Measurements from ENCODE around the gene AHDC1. TPM values are rescaled to one million over a fixed set of nuclear protein-coding genes. Genes with fewer than 3 reads are reported as not detected.
"Not testable (repeated sequence)": the region's sequence is repeated elsewhere in the genome, so short reads cannot be mapped to it uniquely, and the experiment has no call there.

Gene AHDC1
- total RNA-seq, 1 donor from 2014 or later, result 15.4 TPM

DNA sequence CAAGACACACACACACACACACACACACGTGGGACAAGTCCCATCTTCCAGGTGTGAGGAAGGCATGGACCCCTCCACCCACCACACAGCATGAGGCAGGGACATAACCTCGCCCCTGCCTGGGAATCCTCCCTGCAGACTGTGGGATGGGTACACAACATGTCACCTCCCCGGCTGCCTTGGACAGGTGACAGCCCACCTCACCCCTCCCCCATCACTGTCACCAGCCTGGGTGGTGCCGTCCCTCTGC is 40.7 kb downstream of the AHDC1 start:
- no peak for DNase-seq (ENCODE audit: low read depth)

DNA sequence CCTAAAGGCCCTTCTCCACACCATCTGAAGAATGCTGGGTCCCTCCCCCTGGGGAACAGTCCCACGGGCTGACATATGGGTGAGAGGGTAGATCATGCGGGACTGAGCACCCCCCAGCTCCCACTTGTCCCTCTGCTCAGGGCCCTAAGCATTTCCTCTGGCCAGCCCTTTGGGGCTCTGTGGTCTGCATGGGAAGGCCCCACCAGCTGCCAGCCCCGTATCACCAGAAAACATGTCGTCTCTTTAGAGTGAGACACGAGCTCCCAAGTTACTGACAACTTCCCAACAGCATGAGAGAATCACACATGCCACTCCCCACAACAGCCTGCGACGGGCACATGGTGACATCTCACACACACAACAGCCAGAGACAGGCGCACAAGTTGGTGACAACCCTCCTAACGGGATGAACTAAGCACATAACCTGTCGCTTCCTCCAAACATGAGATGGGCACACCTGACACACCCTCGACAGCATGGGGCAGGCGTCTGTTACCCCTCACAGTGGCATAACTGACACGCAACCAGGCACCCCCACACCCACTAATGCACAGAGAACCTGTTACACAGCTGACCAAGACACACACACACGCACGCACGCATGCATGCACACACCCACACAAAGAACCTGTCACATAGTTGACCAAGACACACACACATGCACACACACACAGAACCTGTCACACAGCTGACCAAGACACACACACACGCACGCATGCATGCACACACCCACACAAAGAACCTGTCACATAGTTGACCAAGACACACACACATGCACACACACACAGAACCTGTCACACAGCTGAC is 41.2 kb downstream of the AHDC1 start:
- DNase-seq (ENCODE audit: low read depth), result no peak

DNA sequence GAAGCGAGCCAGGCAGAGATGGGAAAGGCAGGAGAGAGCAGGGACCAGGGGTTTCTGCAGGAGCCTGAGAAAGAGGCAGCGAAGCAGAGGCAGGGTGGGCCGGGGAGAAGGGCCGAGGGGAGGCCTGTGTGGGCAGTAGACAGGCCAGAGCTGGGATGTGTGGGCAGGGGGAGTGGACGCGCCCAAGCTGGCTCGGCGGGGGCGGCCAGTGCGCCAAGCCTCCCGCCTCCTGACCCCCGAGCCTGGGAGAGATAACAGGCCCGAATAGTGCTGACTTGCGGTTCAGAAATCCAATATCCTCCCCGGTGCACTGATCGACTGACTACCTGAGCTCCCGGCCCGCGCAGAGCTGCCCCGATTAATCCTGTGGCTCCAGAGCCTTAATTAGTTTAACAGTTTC is 41.9 kb downstream of the AHDC1 start:
- DNase-seq (ENCODE audit: low read depth), result no peak

DNA sequence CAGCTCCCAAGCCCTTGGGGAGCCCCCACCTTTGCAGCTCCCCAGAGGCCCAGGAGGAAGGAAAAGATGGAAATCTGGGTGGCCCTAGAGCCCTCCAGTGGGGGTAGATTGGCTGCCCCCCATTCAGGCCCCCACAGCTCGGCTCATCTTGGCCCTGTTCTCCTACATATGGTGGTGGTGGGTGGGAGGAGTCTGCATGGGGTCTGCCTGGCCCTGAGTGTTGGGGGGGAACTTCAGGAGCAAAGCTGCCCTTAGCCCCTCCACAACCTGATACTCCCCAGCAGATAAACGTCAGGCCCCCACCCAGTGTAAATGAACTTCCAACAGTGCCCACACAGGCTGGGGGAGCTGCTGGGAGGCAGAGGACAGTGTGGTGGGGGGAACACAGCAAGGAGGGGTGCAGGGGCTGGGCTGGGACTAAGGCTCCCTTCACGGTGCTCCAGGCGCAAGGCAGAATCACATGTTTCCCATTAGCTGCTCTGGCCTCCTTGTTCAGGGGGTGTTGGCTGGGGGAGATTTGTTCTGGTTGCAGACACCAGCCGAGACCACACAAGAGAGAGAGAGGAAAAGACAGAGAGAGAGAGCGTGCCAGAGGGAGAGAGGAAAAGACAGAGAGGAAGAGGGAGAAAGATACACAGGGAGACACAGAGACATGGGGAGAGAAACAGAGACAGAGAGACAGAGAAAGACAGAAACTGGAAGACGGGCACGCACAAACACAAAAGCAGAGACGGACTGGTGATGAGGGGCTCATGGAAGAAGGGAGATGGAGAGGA is 42.6 kb downstream of the AHDC1 start:
- no peak for DNase-seq (ENCODE audit: low read depth)

DNA sequence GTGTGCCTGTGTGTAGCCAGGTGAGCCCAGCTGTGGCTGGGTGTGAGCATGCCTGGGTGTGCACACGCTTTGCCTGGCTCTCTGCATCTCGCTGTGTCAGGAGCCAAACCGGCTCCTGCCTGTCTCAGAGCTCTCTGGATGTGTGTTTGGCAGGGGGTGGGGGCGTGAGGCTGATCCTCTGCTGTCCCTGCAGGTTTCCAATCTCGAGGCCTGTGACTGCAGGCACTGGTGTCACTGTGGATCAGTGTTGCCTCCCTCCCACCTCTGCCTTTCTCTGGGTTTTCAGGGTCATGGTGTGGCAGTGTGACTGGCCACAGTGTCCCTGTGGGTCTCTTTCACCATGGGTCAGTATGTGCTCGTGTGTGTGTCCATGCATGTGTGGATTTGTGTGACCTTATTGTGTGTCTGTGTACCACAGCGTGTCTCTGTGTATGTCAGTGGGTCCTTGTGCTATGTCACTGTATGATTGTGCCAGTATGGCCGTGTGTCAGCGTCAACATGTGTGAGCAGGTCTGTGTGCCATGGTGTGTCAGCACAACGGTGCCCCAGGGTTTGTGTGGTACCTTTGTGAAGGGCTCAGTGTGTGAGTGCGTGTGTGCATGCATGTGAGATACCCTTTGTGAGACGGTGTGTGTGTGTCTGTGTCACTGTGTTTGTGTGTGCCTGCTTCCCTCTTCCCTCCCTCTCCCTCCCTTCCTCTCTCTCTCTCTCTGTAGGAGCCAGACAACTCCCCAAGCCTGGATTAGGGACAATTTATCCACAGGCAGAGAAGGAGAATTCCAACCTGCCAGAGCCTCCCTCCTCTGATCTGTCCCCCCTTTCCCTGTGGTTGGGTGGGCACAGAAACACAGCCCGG is 43.4 kb downstream of the AHDC1 start:
- no peak for DNase-seq (ENCODE audit: low read depth)

DNA sequence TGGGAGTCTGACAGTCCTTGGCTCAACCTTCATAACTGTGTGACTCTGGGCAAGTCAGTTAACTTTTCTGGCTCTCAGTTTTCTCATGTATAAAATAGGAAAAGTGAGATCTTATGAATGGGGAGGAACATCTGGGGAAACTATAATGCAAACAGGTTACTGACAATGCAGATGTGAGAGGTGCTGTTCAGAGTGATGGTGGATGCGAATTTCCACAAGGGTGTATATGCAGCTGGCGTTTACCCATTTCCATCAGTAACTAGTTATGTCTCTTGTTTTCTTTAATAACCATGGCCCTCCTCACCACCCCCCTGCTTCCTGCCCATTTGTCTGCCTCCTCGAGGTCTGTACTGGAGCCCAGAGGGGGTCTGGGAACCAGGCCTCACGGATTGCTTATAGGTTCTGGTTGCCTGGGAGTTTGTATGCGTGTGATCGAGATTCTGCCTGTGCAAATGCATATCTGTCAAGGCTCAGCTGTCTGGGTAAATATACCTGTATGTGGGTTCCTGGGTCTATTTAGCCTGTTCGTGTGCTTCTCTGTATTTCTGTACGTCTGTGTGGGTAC is 44.4 kb downstream of the AHDC1 start:
- DNase-seq (ENCODE audit: low read depth), result no peak

DNA sequence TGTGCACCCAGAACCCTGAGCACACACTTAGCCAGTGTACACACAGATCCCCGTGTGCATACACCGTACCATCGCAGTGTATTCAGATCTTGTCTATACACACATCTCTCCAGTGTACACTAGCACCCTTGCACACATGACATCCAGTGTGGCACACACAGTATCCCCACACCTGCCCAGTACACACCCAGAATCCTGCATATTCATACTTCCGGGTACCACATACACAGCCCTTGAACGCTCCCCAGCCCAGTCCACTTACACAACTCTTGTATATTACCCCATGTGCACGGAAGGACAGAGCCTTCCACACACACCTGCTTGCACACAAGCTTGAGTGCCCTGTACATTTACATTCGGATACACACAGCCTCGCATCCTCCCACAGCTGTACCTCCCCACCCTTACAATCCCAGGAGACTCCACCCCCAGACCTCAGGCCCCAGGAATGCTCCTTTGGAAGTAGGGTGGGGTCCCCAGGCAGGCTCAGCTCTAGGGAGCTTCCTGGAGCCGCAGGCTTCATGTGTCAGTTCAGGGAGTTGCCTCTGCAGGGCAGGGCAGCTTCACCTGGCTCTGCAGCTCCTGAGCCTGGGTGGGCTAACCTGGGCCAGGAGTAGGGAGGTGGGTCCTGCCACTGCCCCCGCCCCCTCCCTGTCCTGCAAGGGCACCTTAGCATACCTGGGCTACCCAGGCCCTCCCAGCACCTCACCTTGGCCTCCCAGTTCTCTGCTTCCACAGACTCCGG is 46.2 kb downstream of the AHDC1 start:
- DNase-seq (ENCODE audit: low read depth), result no peak

DNA sequence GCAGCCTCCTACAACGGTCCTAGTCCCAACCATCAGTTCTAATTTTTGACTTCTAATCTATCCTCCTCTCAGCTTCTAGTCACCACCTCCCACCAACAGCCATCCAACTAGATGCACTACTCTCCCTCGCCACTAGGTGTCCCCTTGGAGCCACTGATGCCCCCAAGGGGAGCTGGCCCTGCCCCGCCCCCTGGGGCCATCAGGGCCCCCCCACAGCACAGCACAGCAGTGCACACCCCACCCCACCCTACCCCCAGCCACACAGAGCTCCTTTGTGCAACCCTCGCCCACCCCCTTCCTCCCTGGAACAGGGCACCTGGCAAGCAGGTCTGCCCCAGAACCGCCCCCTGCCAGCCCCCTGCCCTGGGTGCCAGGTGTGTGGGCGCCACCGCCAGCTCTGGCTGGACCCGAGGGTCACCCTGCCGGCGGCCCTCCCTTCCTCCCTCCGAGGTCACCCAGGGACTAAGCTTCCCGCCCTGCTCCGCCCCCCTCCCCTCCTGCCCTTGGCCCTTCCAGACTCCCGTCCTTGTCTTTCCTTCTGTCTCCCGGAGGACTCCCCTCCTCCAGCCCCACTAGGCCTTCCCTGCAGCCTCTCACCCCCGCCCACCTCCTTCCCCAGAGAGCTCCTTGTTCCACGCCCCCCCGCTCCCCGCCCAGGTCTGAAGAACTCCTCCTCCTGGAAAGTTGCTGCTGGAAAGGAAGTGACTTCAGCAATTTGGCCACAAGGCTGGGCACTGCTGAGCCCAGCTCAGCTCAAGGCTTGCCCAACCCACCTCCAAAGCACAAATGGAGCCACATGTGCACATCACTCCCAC is 47.0 kb downstream of the AHDC1 start:
- peak; percentile 91 for DNase-seq (ENCODE audit: low read depth)

DNA sequence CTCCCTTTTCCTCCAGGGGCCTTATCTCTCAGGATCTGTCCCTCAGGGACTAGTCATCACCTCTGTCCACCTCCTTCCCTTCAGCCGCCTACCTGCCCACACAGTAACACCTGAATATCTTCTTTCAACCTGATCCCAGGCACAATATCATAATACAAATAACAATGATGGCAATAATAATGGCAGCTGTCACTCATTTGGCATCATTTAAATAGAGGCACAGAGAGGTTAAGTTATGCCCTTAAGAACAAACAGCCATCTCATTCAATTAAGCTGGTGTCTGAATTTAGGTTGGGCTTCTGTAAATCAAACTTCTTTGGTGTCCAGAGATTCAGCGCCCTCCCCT is 47.5 kb downstream of the AHDC1 start:
- DNase-seq (ENCODE audit: low read depth), result no peak

DNA sequence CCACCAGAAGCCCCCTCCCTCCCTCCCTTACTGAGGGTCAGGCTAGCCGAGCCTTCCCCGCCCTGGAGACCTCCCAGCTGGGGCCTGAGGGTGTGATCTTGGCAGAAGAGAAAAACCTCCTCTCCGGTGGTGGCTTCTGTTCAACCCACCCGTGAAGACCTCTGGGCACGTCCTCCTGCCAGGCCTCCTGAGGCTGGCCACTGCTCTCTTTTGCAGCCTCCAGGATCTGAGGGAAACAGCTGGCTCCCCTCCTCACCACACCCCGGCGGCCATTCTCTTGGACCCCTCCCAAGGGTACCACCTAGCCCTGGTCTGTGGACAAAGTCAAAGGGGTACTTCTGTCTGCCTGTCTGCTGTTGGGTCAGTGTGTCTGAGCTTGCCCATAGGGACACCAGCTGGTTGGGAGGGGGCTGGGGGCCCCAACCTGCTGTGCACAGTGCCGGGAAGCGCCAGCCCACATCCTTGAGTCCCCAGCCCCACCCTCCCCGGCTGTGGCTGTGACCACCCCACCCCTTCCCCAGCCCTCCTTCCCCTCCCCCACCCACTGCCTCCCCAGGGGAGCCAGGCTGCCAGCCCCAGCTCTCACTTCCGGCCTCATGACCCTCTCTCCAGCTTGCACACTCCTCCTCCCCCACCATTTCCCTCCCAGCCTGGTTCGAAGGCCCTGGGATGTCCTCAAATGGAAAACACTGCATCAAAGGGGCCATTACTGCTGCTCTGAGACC is 48.1 kb downstream of the AHDC1 start:
- DNase-seq (ENCODE audit: low read depth), result no peak

DNA sequence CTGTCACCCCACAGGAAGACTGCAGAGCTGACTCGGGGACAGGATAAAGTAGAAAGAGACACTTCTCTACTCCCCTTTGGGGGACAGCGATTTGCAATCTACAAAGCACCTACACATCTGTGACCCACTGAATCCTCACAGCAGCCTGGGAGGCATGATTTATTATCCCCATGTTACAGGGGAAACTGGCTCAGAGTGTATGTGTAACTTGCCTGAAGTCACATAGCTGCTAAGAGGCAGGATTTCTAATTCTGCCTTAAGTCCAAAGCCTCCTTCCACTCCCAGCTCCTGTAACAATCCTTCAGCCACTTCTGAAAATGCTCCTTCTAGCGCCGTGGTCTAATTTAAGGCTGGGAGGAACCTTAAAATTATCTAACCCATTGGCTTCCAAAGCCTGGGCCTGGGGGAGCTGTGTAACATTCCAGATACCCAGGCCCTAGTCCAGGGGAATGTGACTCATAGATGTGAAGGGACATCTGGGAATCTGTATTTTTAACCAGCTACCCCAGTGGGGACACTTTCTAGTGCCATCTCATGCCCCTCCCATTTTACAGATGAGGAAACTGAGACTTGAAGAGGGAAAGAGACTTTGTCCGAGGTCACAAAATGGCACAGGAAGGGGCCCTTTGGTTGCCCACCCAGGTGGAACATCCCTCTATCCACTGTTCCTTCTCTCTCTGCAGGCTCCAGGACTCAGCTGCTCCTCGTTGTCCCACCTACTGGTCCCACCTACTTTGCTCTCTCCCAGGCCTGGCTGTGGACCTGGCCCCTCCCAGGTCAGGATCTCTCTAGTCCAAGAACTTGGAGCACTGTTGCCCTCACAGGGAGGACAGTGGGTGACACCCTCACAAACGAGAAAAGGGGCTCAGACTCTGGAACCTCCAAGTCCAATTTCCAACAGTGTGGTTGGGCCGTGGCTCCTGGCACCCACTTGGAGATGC is 48.9 kb downstream of the AHDC1 start:
- no peak for DNase-seq (ENCODE audit: low read depth)

DNA sequence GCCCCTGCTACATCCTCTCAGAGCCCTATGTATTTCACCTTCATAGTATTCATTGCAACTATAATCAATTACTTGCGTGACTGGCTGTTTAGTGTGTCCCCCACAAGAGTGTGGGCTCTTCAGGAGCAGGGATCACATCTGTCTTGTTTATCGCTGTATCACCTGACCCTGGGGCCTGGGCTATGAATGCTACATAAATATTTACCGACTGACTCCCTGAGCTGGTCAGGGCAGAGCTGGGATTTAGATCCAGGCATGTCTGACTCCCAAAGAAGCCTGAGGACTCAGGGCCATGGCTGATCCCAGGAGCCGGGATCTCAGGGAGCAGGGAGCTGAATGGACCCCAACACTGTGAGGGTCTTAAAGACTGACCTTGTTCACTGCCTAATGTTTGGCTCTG is 49.7 kb downstream of the AHDC1 start:
- DNase-seq (ENCODE audit: low read depth), result no peak

DNA sequence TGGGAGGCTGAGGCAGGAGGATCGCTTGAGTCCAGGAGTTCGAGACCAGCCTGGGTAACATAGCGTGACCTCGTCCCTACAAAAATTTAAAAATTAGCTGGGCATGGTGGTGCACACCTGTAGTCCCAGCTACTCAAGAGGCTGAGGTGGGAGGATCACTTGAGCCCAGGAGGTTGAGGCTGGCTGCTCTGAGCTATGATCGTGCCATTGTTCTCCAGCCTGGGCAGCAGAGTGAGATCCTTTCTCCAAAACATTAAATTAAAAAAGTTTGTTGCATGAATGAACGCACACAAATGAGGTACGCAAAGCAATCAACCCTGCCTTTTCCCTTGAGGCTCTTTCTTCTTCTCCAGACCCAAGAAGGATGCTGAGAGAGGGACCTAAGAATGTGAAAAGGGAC is 50.1 kb downstream of the AHDC1 start:
- not testable (repeated sequence) for DNase-seq (ENCODE audit: low read depth)

DNA sequence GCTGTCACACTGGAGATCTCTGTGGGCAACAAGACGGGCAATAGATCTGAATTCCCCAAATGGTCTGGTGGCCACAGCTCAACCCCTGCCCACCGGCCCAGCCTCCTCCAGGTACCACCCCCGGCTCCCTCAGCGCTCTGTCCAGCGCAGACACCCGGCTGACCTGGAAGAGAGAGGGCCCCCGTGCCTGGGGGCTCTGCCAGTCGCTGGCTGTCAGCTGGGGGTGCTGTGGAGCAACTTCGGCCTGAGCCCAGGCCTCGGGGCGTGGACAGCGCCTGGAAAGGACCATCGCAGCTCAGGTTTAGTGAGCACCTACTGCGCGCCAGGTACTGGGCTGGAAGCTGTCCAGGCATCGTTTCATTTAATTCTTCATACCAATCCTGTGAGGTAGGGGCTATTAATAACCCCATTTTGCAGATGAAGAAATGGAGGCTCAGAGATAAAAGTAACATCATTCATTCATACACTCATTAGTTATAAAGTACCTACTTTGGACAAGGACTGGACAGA is 51.0 kb downstream of the AHDC1 start:
- DNase-seq (ENCODE audit: low read depth), result no peak

DNA sequence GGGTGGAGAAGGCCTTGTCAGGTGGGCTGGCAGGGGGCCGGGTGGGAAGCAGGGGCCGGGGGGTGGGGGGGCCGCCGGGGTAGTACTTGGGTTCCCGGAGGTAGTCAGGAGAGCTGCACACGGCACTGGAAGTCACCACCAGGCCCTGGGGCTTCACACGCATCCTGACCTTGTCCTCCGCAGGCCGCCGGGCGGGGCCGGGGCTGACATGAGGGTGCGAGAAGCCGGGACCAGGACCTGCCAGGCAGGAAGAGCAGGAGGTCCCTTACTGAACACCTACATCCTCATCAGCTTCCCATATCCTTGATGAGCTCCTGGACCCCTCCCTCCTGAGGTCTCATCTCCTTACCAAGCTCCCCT is 52.0 kb downstream of the AHDC1 start:
- no peak for DNase-seq (ENCODE audit: low read depth)

DNA sequence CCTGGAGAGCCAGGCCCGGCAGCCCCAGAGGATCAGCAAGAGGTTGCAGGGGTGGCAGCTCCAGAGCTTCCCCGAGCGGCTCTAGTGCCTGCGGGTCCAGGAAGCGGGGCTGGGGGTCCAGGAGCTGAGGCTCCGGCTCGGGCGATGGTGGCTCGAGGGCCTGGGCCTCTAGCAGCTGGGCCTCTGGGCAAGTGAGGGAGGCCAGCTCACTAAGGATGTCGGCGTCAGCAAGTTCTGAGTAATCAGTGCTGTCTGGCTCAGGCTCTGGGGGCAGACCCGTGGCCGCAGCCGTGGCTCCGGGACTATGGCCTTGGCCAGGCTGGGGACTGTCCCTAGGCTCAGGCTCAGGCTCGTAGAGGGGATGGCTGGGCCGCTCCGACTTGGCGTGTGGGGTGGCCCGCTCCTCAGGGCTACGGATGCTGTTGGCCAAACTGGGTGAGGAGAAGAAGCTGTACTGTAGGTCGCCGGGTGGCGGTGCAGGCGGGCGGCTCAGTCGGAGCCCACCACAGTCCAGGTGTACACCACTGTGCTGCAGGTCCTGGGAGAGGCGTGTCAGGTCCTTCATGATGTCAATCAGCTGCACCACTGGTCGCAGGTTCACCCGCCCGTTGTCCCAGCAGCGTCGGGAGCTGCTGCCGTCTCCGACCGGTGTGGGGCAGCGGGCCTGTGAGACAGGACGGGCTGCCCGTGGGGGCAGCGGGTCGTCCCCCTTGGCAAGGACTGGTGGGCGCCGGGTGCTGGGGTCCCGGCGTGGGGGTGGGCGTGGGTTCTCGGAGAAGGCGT is 52.6 kb downstream of the AHDC1 start:
- no peak for DNase-seq (ENCODE audit: low read depth)

DNA sequence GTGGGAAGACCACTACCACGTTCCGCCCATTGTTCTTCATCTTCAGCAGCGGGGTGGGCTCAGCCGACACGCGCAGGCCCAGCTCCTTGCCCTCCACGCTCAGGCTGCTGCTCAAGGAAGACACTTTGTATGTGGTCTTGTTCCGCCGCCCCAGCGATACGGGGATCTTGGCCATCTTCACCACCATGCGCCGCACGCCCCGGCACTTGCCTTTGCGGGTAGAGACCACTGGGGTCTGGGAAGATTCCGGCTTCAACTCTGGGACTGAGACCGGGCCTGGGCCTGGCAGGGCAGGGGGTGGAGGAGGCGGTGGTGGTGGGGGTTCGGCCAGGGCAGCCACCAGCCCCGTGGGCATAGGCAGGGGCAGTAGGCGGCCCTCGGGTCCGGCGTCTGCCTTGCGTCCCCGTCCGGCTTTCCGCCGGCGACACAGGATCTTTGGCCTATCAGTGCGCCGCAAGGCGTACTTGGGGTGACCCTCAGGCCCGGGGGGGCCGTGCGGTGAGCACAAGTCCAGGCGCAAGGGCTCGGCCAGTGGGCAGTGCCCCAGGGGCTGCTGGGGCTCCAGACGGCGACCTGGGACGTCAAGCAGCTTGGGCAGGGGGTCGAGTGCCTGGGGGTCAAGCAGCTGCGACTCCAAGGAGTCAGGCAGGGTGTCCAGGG is 53.3 kb downstream of the AHDC1 start:
- no peak for DNase-seq (ENCODE audit: low read depth)

All from renal cortical epithelial cell (primary cell).